NCI-H2081 treated with DMSO at 0.1 percent for 48 hours (cell line): Measurements from ENCODE around the gene PLPPR1.
"Not testable (repeated sequence)": the region's sequence is repeated elsewhere in the genome, so short reads cannot be mapped to it uniquely, and the experiment has no call there.

Source experiments
- DNase-seq: peaks from one replicate; lab custom pipeline; 2025; lab: John Stamatoyannopoulos, UW

PLPPR1 gene

GRCh38 chr9:101028346-101029314 lies at the start of gene PLPPR1:
TSS of gene PLPPR1 (plus strand) at chr9:101028727.
- DNase-seq: no peak

- DNase-seq: no peak
Measured at GRCh38 chr9:100989731-100990130, 38.8 kb upstream of the PLPPR1 start.

- DNase-seq: no peak
Measured at GRCh38 chr9:100990605-100991381, 37.7 kb upstream of the PLPPR1 start.

- no peak for DNase-seq
Measured at GRCh38 chr9:100992632-100993031, 35.9 kb upstream of the PLPPR1 start.

- DNase-seq: no peak
Measured at GRCh38 chr9:100999906-101000544, 28.5 kb upstream of the PLPPR1 start.

- no peak for DNase-seq
Measured at GRCh38 chr9:101005246-101005645, 23.3 kb upstream of the PLPPR1 start.

GRCh38 chr9:101014566-101014965 lies 14.0 kb upstream of the PLPPR1 start:
- DNase-seq: no peak

GRCh38 chr9:101018467-101018866 lies 10.1 kb upstream of the PLPPR1 start:
- DNase-seq: no peak

- DNase-seq: no peak
Measured at GRCh38 chr9:101022704-101023103, 5.8 kb upstream of the PLPPR1 start.

GRCh38 chr9:101025940-101026339 lies 2.6 kb upstream of the PLPPR1 start:
- no peak for DNase-seq

- no peak for DNase-seq
Measured at GRCh38 chr9:101026824-101027223, 1.7 kb upstream of the PLPPR1 start.

GRCh38 chr9:101027236-101027635 lies 1.3 kb upstream of the PLPPR1 start:
- DNase-seq: no peak

- DNase-seq: no peak
Measured at GRCh38 chr9:101027733-101028345, 688 bp upstream of the PLPPR1 start.

GRCh38 chr9:101029315-101030085 lies 973 bp downstream of the PLPPR1 start:
- DNase-seq: no peak

GRCh38 chr9:101030086-101030391 lies 1.5 kb downstream of the PLPPR1 start:
- no peak for DNase-seq

GRCh38 chr9:101032426-101032825 lies 3.9 kb downstream of the PLPPR1 start:
- DNase-seq: no peak

GRCh38 chr9:101034222-101034621 lies 5.7 kb downstream of the PLPPR1 start:
- no peak for DNase-seq

- no peak for DNase-seq
Measured at GRCh38 chr9:101035098-101035497, 6.6 kb downstream of the PLPPR1 start.

- DNase-seq: no peak
Measured at GRCh38 chr9:101037430-101037829, 8.9 kb downstream of the PLPPR1 start.

GRCh38 chr9:101038488-101038887 lies 10.0 kb downstream of the PLPPR1 start:
- no peak for DNase-seq

- DNase-seq: not testable (repeated sequence)
Measured at GRCh38 chr9:101039581-101039980, 11.1 kb downstream of the PLPPR1 start.
